HG03095 (cell line): ENCODE data around the gene KSR2.
"Not testable (repeated sequence)": the region's sequence is repeated elsewhere in the genome, so short reads cannot be mapped to it uniquely, and the experiment has no call there.

Experiments used
- ATAC-seq: cut with Tn5 transposase; IDR thresholded peaks from one replicate; pipeline ENCODE4 v1.9.1; 2021; ENCODE audit warnings: moderate library complexity; ENCODE audit not compliant: unreplicated experiment

The KSR2 gene

GRCh38 chr12:117860787-117861290 lies 108.0 kb downstream of the KSR2 start:
- not testable (repeated sequence) for ATAC-seq

GRCh38 chr12:117860111-117860510 lies 108.7 kb downstream of the KSR2 start:
- ATAC-seq, result no peak

- no peak for ATAC-seq
Measured at GRCh38 chr12:117857632-117858612, 110.9 kb downstream of the KSR2 start.

- not testable (repeated sequence) for ATAC-seq
Measured at GRCh38 chr12:117857139-117857538, 111.7 kb downstream of the KSR2 start.

- no peak for ATAC-seq
Measured at GRCh38 chr12:117855165-117855564, 113.6 kb downstream of the KSR2 start.

GRCh38 chr12:117854339-117855012 lies 114.3 kb downstream of the KSR2 start:
- ATAC-seq, result no peak

GRCh38 chr12:117853600-117853999 lies 115.2 kb downstream of the KSR2 start:
- ATAC-seq, result no peak

GRCh38 chr12:117850048-117850447 lies 118.7 kb downstream of the KSR2 start:
- ATAC-seq, result no peak

GRCh38 chr12:117847371-117847770 lies 121.4 kb downstream of the KSR2 start:
- no peak for ATAC-seq

GRCh38 chr12:117845271-117845904 lies 123.4 kb downstream of the KSR2 start:
- ATAC-seq, result no peak

GRCh38 chr12:117844114-117844830 lies 124.5 kb downstream of the KSR2 start:
- ATAC-seq, result no peak

GRCh38 chr12:117842630-117843029 lies 126.2 kb downstream of the KSR2 start:
- ATAC-seq, result no peak

GRCh38 chr12:117842220-117842619 lies 126.6 kb downstream of the KSR2 start:
- no peak for ATAC-seq

- no peak for ATAC-seq
Measured at GRCh38 chr12:117837737-117838050, 131.1 kb downstream of the KSR2 start.

- ATAC-seq, result no peak
Measured at GRCh38 chr12:117836999-117837736, 131.6 kb downstream of the KSR2 start.

- ATAC-seq, result no peak
Measured at GRCh38 chr12:117836476-117836875, 132.3 kb downstream of the KSR2 start.

GRCh38 chr12:117835156-117835555 lies 133.6 kb downstream of the KSR2 start:
- no peak for ATAC-seq

GRCh38 chr12:117832459-117833457 lies 136.0 kb downstream of the KSR2 start:
- ATAC-seq, result no peak

- ATAC-seq, result no peak
Measured at GRCh38 chr12:117830471-117830870, 138.3 kb downstream of the KSR2 start.
